Mesangial cell (primary cell): Measurements from ENCODE around the gene FOXB2. TPM values are rescaled to one million over a fixed set of nuclear protein-coding genes. Genes with fewer than 3 reads are reported as not detected.

Experiments
- total RNA-seq: library from RNA; depleted of rRNA; stranded (reverse); fragments of >200 nt; gene quantifications from 2 replicates; pipeline ENCODE4 v1.2.3, GENCODE V29; 2015

FOXB2 gene
- total RNA-seq = not detected in 2 replicates

GRCh38 chr9:77019236-77019925 is at the start of gene FOXB2:
Gene FOXB2, plus strand, starts transcription at chr9:77019655. Its CDS starts 0 bp downstream, at chr9:77019655.

Other genes starting within 250 kb of the FOXB2 start
- gene PRUNE2, start 113.5 kb upstream of the FOXB2 start, total RNA-seq = 4.2 and 7.7 TPM in 2 replicates
- gene VPS13A, start 157.9 kb downstream of the FOXB2 start, total RNA-seq = 10.3 and 10.4 TPM in 2 replicates